ENCODE results near the gene DLGAP3.
"Not testable (repeated sequence)": the region's sequence is repeated elsewhere in the genome, so short reads cannot be mapped to it uniquely, and the experiment has no call there.

Gene DLGAP3

GRCh38 chr1:34831721-34832246, 97.7 kb downstream of the DLGAP3 start:
- no peak for DNase-seq

GRCh38 chr1:34829250-34829649, 100.2 kb downstream of the DLGAP3 start:
- peak; percentile 92 for DNase-seq

GRCh38 chr1:34828611-34829010, 100.8 kb downstream of the DLGAP3 start:
- DNase-seq, result peak; percentile 48

- no peak for DNase-seq
Measured at GRCh38 chr1:34827341-34827941, 102.0 kb downstream of the DLGAP3 start.

GRCh38 chr1:34825455-34826091, 103.9 kb downstream of the DLGAP3 start:
- DNase-seq, result no peak

GRCh38 chr1:34824817-34825454, 104.5 kb downstream of the DLGAP3 start:
- DNase-seq, result no peak

- DNase-seq, result peak; percentile 14
Measured at GRCh38 chr1:34822202-34822601, 107.2 kb downstream of the DLGAP3 start.

- DNase-seq, result not testable (repeated sequence)
Measured at GRCh38 chr1:34818862-34819261, 110.6 kb downstream of the DLGAP3 start.

GRCh38 chr1:34816778-34817177, 112.7 kb downstream of the DLGAP3 start:
- DNase-seq, result no peak

GRCh38 chr1:34816332-34816731, 113.1 kb downstream of the DLGAP3 start:
- DNase-seq, result no peak

Data from OCI-M1 (cell line).